Measurements from ENCODE around the gene GTPBP1. TPM values are rescaled to one million over a fixed set of nuclear protein-coding genes. Genes with fewer than 3 reads are reported as not detected.

The GTPBP1 gene
- total and polyA plus RNA-seq, 2 of the 13 experiments (the other 11 are each of a cell fraction or from before 2014, with no cell fraction given): 22.3 to 27.0 TPM

GRCh38 chr22:38721551-38721950 lies 15.8 kb downstream of the GTPBP1 start:
- H3K4me1 ChIP-seq (ENCODE audit: insufficient read depth, low read length): no peaks in the 10 kb centered on the region
- no peak overlapping the region for H3K4me2 ChIP-seq (ENCODE audit: low read depth, low read length)
- no peak overlapping the region for H2AFZ ChIP-seq (ENCODE audit: low read length)
- intact Hi-C loops (cut with micrococcal nuclease; ENCODE audit: unreplicated experiment) (no loop called here), in situ Hi-C loops (cut with HindIII; ENCODE audit: extremely low pct_ligation_motif_present, low pct_unique_long_range_greater_than_20kb) (no loop called here)
- 94% methylated on average over 7 of the region's 7 CpGs for WGBS (ENCODE audit: low lambda C conversion rate)
- no peaks in the 10 kb centered on the region for H3K9me3 ChIP-seq (ENCODE audit: low read length)
- peaks cover 33 to 80% of the 10 kb centered on the region in 2 experiments for H3K36me3 ChIP-seq (replicated peaks in 1 of 2; ENCODE audit: control insufficient read depth in 1 of 2, insufficient read depth in 2 of 2, low read length in 2 of 2)
- no peaks in the 10 kb centered on the region for H3K79me2 ChIP-seq (ENCODE audit: insufficient read depth, low read length)
- ATAC-seq (no peak), FAIRE-seq (no peak), DNase-seq (ENCODE audit: low spot score) (no peak)
- no peak overlapping the region for H3K9ac ChIP-seq (ENCODE audit: insufficient read depth, low read depth, low read length)
- H3K4me3 ChIP-seq (replicated peaks in 1 of 3; ENCODE audit: insufficient read depth in 1 of 3, low read depth in 2 of 3, low read length in 3 of 3): no peak overlapping the region
- no peaks in the 10 kb centered on the region for H3K27me3 ChIP-seq (ENCODE audit: control insufficient read depth in 1 of 2, insufficient read depth in 2 of 2, low read length in 2 of 2)
- BruUV-seq (replicated peaks): no TSS peak
- TF ChIP-seq ZBTB4 (CRISPR knock-in tag; IDR thresholded peaks at IDR 0.05; ENCODE audit: borderline replicate concordance): no peak
- TF ChIP-seq ZNF891 (CRISPR knock-in tag; IDR thresholded peaks at IDR 0.05): no peak
- no peak for TF ChIP-seq ZNF672 (CRISPR knock-in tag; IDR thresholded peaks at IDR 0.05)
- TF ChIP-seq TFDP2 (CRISPR knock-in tag; IDR thresholded peaks at IDR 0.05): no peak
- no peak for TF ChIP-seq AGO1 (IDR thresholded peaks at IDR 0.05; ENCODE audit: low read depth, low read length, poor library complexity, severe bottlenecking)
- peaks cover 7% of the 10 kb centered on the region for H4K20me1 ChIP-seq (ENCODE audit: insufficient read depth, low read length)
- ChIA-PET POLR2A (no interaction called here), CTCF (ENCODE audit: low intra/inter-chr PET ratio, low total read pairs) (no interaction called here)
- no peak overlapping the region for H3K27ac ChIP-seq (ENCODE audit: extremely low read length, insufficient read depth, low read length)
